G401 (cell line): Measurements from ENCODE around the gene MAN2A2. TPM values are rescaled to one million over a fixed set of nuclear protein-coding genes. Genes with fewer than 3 reads are reported as not detected.
A peak's percentile ranks its signal among the peaks of the same experiment; 100 is the strongest.
"Not testable (repeated sequence)": the region's sequence is repeated elsewhere in the genome, so short reads cannot be mapped to it uniquely, and the experiment has no call there.

Experiments
- DNase-seq: peaks from one replicate; pipeline ENCODE4 v3.0.0-alpha.2; 2015; ENCODE audit warnings: low spot score
- in situ Hi-C: cut with HindIII; loops from 2 replicates; pipeline ENCODE4 v1.10.0; 2016; ENCODE audit warnings: low sequenced_read_pairs, mixed read lengths
- total RNA-seq: library from RNA; depleted of rRNA; stranded (reverse); fragments of >200 nt; shearing (Covaris generic); gene quantifications from 2 replicates; pipeline ENCODE4 v1.2.3, GENCODE V29; 2014

MAN2A2 gene
- total RNA-seq, 1 experiment from 2014 or later: 33.4 TPM

DNA sequence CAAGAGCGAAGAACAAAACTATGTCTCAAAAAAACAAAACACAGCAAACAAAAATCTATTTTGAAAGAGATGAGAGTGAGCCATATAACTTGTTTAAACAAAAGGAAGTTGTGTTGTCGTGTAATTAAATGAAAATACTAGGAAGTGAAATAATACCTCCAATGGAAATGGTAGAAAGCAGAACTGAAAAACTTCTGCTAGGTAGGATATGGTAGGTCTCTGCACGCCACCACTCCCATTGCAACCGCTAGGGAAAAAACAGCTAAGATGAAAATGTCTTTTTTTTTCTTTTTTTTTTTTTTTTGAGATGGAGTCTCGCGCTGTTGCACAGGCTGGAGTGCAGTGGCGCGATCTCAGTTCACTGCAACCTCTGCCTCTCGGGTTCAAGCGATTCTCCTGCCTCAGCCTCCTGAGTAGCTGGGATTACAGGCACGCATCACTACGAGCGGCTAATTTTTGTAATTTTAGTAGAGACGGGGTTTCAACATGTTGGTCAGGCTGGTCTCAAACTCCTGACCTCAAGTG is 5.9 kb upstream of the MAN2A2 start:
- DNase-seq, in situ Hi-C loops: not testable (repeated sequence)

DNA sequence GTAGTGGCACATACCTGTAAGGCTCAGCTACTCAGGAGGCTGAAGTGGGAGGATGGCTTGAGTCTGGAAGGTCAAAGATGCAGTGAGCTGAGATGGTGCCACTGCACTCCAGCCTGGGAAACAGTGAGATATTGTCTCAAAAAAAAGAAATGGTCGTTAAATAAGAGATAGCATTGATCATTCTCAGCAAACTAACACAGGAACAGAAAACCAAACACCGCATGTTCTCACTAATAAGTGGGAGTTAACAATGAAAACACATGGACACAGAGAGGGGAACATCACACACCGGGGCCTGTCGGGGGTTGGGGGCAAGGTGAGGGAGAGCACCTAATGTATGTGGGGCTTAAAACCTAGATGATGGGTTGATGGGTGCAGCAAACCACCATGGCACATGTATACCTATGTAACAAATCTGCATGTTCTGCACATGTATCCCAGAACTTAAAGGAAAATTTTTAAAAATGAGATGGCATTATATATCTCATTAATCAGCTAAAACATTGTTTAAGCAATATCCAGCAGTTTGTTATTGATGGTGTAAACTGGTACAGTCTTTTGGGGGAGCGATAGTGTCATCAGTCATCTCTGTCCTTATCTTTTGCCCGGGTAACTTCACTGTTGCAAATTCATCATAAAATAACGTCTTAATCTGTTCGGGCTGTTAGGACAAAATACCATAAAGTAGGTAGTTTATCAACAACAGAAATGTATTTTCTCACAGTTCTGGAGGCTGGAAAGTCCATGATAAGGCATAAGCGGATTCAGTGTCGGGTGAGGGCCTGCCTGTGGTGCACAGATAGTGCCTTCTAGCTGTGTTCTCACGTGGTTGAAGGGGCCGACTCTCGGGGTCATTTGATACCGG is 1.7 kb upstream of the MAN2A2 start:
- peak; percentile 44 for DNase-seq
- in situ Hi-C loops: no loop called here

DNA sequence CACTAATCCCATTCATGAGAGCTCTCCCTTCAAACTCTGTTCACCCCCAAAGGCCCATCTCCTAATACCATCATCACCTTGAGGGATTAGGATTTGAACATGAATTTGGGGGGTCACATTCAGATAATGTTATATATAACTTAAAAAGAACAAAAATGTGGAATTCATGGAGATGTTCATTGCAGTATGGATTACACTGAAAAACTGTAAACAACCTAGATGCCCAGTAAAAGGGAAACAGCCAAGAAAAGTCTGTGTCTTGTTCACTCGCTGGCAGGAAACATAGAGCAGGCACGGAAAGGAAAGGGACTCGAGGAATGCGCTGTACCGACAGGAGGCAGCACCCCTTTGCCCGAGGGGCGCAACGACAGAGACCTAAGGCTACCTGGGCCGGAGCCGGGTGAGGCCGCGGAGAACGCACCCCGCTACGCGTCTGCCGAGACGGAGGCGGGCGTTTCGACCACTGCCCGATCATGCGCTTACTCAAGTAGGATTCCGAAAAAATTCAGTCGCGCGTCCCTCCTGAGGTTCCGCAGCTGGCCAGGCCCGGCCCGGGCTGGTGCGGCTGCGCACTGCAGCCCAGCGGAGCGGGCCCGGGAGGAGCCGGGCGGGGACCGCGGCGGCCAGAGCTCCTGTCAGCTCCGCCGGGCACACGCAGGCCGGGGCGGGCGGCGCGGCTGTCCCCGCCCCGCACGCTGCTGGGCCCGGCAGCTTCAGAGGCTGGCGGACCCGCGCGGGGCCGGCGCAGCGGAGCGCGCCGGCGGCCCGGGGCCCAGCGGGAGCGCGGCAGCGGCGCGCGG is 862 bp upstream of the MAN2A2 start:
- in situ Hi-C loops: no loop called here
- peak; percentile 79 for DNase-seq

DNA sequence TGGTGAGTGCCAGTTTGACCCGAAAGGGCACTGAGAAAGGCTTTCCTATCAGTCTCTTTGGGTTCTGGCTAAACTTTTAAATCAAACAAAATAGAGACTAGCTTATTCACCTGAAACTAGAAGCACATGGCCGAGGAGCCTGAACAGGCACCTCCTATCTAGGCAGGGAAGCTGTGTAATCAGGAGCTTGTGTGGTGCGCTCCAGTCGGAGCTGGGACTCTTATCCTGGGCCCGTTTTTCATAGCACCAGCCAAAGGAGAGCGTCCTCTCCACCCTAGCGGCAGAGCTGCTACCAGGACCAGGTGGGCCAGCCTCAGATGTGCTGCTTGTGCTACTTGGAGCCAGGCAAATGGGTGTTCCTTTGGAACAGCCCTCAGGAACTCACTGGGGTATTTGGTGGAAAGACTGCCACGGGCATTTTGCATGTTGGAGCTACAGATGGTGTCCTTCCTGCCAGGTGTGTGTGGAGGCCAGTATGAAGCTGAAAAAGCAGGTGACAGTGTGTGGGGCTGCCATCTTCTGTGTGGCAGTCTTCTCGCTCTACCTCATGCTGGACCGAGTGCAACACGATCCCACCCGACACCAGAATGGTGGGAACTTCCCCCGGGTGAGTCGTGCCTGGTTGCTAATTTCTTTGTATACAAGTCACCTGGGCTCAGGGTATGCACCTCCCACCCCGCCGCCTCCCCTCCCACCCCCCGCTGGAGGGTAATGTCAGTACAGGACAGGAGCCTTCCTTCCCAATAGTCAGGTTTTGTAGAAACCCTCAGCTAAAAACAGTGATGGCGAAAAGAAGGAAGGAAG is 833 bp downstream of the MAN2A2 start:
- peak; percentile 64 for DNase-seq
- in situ Hi-C loops: no loop called here

DNA sequence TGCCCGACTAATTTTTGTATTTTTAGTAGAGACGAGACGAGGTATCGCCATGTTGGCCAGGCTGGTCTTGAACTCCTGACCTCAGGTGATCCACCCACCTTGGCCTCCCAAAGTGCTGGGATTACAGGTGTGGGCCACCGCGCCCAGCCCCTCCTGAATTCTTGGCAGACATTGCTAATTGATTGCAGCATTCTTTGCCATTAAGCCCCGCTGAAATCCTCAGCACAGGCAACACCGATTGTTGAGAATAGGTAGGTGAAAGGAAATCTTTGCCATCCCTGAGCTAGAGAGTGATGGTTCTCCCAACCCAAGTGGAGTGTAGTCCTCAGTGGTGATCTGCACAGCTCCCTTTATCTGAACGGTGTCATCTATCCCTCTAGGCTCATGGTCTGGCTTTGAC is 1.6 kb downstream of the MAN2A2 start:
- in situ Hi-C loops: no loop called here
- DNase-seq: no peak

DNA sequence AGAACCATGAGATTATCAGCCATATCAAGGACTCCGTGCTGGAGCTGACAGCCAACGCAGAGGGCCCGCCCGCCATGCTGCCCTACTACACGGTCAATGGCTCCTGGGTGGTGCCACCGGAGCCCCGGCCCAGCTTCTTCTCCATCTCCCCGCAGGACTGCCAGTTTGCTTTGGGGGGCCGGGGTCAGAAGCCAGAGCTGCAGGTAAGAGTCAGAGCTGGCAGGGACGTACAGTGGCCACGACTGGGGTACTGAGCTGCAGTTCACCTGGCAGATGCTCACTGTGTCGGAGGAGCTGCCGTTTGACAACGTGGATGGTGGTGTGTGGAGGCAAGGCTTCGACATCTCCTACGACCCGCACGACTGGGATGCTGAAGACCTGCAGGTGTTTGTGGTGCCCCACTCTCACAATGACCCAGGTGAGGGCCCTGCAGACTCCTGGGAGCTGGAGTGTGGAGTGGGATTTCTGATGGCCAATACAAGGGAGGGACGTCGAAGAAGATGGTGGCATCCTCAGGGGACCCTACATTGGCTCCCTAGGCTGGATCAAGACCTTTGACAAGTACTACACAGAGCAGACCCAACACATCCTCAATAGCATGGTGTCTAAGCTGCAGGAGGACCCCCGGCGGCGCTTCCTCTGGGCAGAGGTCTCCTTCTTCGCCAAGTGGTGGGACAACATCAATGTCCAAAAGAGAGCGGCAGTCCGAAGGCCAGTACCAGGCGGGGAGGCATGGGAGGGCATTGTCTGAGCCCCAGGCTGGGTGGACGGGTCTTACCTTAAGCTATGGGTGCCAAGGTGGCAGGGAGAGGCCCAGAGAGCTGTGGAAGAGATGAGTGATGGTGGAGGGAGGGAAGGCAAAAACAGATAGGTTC is 2.4 kb downstream of the MAN2A2 start:
- in situ Hi-C loops: no loop called here
- DNase-seq: no peak

DNA sequence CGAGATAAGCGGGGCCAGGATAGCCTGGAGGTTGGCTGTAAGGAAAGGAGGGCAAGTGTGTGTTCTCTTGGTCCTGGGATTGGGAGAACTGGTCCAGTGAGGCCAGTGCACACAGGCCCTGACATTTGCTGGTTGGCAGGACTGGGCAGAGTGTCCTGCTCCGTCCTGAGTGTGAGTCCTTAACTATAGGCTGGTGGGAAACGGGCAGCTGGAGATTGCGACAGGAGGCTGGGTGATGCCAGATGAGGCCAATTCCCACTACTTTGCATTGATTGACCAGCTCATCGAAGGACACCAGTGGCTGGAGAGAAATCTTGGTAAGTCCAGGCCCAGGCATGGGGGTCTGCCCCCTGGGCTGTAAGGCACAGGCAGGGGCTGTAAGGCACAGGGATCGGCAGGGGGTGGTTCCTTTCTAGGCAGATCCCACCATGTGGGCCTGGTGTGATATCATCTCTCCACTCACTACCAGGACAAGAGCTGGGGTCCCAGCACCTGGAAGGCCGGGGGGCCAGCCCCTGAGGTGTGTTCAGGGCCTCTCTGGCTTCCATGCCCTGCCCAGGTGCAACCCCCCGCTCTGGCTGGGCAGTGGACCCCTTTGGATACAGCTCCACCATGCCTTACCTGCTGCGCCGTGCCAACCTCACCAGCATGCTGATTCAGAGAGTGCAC is 3.2 kb downstream of the MAN2A2 start:
- in situ Hi-C loops: no loop called here
- DNase-seq: no peak

DNA sequence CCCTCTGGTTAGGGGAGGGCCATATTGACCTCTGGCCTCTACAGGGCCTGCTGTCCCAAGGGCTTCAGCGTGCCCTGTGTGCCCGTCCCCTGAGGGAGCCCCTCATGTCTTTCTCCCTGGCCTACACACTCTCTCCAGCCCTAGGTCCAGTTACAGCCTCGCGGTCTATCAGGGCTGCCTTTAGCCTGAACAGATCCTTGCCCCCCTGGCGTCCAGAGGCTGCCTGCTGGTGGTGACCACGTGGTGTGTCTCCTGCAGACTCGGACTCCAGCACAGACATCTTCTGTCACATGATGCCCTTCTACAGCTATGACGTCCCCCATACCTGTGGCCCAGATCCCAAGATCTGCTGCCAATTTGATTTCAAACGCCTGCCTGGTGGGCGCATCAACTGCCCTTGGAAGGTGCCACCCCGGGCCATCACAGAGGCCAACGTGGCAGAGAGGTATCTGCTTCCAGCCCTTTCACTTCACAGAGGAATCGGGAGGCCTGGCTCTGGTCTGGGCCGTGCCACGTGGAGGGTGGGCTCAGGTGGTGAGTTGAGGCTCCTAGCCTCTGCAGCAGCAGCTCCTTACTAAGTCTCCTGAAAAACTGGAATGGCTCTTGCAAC is 4.1 kb downstream of the MAN2A2 start:
- no peak for DNase-seq
- in situ Hi-C loops: no loop called here

DNA sequence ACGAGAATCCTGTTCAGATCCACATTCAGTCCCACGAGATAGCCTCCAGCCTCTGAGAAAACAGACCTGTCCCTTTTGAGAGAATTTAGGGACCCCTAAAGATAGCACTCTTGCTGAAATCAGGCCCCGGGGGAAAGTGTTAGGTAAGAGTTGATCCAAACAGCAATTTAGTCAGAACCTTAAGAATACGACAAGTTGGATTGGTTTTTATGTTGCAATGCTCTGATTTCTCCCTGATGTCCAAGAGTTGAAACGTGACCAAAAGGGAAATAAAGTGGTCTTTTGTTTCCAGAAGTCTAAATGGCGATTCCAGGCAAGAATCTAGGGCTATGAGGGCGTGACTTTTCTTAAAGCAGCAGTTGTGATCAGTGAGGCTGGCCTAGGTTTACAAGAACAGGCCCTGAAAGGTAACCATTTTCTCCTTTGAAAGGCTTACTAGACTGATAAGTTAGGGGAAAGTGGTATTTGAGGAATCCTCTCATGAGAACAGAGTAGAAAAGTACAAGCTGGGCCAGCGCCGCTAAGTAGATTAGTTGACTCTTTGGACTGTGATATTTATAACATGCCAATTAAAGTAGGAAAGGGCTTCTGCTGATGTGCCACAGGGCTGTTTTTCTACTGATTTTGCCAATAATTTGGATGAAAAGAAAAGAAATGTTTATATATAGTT is 4.9 kb downstream of the MAN2A2 start:
- in situ Hi-C loops: no loop called here
- no peak for DNase-seq

DNA sequence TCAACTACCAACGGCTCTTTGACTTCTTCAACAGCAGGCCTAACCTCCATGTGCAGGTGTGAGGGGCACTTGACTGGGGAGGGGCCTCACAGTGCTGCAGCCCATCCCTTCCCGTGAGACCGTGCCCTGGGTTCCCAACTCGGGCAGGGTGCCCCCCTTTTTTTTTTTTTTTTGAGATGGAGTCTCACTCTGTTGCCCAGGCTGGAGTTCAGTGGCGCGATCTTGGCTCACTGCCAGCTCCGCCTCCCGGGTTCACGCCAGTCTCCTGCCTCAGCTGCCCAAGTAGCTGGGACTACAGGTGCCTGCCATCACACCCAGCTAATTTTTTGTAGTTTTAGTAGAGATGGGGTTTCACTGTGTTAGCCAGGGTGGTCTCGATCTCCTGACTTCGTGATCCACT is 6.3 kb downstream of the MAN2A2 start:
- DNase-seq, in situ Hi-C loops: not testable (repeated sequence)

DNA sequence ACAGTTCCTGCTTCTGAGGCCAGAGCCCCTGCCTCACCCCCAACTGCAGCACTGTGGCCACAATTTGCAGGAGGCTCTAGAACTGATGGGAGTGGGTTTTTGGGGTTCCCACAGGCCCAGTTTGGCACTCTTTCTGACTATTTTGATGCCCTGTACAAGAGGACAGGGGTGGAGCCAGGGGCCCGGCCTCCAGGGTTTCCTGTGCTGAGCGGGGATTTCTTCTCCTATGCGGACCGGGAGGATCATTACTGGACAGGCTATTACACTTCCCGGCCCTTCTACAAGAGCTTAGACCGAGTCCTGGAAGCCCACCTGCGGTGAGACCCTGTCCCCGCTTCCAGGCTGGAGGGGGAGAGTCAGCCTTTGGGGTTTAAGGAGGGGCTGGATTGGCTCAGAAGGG is 6.9 kb downstream of the MAN2A2 start:
- in situ Hi-C loops: no loop called here
- no peak for DNase-seq

DNA sequence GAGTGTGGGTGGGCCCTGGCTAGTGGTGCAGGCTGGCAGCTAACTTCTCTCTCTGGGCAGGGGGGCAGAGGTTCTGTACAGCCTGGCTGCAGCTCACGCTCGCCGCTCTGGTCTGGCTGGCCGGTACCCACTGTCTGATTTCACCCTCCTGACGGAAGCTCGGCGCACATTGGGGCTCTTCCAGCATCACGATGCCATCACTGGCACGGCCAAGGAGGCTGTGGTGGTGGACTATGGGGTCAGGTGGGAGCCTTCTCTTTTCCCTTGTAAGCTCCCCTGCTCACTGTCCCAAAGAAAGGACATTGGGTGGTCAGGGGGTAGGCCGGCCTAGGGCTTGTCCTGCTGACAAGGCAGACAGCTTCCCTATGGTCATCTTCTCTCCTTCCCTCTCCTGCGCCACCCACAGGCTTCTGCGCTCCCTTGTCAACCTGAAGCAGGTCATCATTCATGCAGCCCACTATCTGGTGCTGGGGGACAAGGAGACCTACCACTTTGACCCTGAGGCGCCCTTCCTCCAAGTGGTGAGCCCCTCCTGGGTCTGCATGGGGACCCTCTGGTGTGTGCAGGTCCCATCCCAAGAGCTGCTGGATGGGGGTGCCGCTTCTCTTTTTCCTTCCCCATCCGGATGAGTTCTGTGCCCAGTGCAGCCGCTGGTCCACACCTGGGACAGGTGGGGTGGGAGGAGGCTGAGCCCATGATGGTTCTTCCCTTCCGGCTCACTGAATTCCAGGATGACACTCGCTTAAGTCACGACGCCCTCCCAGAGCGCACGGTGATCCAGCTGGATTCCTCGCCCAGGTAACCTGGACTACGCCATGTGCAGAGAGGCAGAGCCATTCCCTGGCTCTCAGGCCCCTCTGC is 7.6 kb downstream of the MAN2A2 start:
- no peak for DNase-seq
- in situ Hi-C loops: no loop called here

DNA sequence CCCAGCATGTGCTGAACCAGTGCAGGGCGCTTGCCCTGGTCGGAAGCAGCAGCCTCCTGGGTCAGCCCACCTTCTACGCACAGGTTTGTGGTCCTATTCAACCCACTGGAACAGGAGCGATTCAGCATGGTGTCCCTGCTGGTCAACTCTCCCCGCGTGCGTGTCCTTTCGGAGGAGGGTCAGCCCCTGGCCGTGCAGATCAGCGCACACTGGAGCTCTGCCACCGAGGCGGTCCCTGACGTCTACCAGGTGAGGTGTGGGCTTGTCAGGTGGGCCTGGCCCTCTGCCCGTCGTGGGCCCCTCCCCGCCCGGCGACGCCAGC is 8.2 kb downstream of the MAN2A2 start:
- no peak for DNase-seq
- in situ Hi-C loops: no loop called here

DNA sequence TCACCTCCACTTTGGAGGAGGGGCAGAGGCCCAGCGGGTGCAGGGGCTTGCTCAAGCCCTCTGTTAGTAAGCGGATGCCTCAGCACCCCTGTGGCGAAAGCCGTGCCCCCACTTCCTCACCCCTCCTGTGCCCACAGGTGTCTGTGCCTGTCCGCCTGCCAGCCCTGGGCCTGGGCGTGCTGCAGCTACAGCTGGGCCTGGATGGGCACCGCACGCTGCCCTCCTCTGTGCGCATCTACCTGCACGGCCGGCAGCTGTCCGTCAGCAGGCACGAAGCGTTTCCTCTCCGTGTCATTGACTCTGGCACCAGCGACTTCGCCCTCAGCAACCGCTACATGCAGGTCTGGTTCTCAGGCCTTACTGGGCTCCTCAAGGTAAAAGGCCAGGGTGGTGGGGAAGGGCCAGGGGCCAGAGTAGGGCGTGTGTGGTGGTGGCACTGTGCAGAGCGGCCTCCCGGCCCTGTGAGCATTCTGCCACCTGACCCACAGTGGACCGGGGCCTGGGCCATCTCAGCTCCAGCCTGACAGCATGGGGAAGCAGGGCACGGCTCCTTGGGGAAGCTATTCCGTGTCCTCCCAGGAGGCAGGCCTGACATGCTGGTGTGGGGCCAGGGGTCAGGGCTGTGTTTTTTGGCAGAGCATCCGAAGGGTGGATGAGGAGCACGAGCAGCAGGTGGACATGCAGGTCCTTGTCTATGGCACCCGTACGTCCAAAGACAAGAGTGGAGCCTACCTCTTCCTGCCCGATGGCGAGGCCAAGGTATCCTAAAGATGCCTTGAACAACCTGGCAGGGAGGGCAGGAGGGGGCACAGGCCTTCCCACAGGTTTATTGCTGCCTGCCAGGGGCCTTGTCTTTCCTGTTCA is 9.0 kb downstream of the MAN2A2 start:
- no peak for DNase-seq
- in situ Hi-C loops: no loop called here

DNA sequence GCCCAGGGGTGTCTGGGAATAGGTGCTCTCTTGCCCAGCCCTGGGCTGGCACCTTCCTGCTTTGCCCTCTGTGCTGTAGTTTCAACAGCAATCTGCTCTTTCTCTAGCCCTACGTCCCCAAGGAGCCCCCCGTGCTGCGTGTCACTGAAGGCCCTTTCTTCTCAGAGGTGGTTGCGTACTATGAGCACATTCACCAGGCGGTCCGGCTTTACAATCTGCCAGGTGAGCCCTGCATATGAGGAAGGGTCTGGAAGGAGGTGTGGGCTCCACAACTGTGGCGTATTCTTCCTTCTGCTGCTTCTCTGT is 9.6 kb downstream of the MAN2A2 start:
- no peak for DNase-seq
- in situ Hi-C loops: no loop called here
